IPS-15b (cell line): Measurements from ENCODE around the gene RNF215.

ENCODE experiments used
- H3K27me3 ChIP-seq: one replicate; pipeline ENCODE4 v1.6.1; 2013; ENCODE audit warnings: low read length; ENCODE audit not compliant: control insufficient read depth, insufficient read depth
- H3K36me3 ChIP-seq: one replicate; pipeline ENCODE4 v1.6.1; 2013; ENCODE audit warnings: low read length; ENCODE audit not compliant: control insufficient read depth, insufficient read depth
- H3K4me1 ChIP-seq: one replicate; pipeline ENCODE4 v1.6.1; 2013; ENCODE audit warnings: mild to moderate bottlenecking, low read length; ENCODE audit not compliant: control insufficient read depth, insufficient read depth
- H3K4me3 ChIP-seq: one replicate; pipeline ENCODE4 v1.5.1; 2013; ENCODE audit warnings: low read depth, low read length
- H3K9ac ChIP-seq: one replicate; pipeline ENCODE4 v1.6.1; 2013; ENCODE audit warnings: low read depth, mild to moderate bottlenecking, low read length
- H3K9me3 ChIP-seq: one replicate; pipeline ENCODE4 v1.6.1; 2013; ENCODE audit warnings: mild to moderate bottlenecking, low read length; ENCODE audit not compliant: control insufficient read depth, insufficient read depth

Gene RNF215

DNA sequence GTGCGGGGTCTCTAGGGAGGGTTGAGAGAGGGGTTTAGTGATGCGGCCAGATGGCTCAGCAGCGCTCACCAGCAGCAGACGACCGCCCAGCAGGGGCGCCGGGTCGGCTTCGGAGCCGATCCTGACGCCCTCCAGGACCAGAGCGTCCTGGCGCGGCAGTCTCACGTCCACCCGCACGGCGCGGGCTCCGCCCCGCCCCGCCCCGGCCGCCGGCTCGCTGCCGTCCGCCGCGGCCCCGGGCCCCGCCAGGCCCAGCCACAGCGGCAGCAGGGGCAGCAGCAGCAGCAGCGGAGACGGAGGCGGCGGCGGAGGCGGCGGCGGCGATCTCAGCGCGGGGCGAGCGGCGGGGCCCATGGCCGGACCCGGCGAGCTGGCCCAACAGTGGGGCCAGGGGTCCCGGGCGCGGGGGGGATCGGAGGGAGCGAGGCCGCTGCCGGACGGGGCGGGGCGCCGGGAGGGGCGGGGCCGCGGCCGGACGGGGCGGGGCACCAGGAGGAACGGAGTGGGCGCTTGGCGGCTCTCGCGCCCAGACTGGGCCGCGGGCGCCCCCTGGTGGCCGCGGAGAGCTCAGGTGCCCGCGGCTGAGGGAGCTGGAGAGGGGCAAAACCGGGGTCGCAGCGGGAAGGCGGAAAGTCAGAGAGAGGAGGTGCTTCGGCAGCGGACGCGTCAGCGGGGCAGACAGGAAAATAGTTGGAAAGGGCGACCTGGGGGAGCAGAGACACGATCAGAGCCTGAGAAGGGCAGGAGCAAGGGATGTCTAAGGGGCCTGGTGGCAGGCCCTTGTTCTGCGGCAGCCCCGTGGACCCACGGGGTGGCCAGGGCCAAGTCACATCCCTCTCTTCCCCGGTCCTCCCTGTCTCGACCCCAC lies at the start of gene RNF215:
TSS of gene RNF215 (minus strand) at position 452 of the 868 bp plus-strand sequence. CDS start at position 354, 98 bp downstream.
- peaks cover 13% of the 10 kb centered on the region for H3K36me3 ChIP-seq
- peak within 1 kb of the TSS; percentile 65 for H3K9ac ChIP-seq
- peak within 1 kb of the TSS; percentile 77 for H3K4me3 ChIP-seq
- peaks cover 5% of the 10 kb centered on the region for H3K4me1 ChIP-seq
- H3K9me3 ChIP-seq: no peaks in the 10 kb centered on the region
- no peaks in the 10 kb centered on the region for H3K27me3 ChIP-seq

DNA sequence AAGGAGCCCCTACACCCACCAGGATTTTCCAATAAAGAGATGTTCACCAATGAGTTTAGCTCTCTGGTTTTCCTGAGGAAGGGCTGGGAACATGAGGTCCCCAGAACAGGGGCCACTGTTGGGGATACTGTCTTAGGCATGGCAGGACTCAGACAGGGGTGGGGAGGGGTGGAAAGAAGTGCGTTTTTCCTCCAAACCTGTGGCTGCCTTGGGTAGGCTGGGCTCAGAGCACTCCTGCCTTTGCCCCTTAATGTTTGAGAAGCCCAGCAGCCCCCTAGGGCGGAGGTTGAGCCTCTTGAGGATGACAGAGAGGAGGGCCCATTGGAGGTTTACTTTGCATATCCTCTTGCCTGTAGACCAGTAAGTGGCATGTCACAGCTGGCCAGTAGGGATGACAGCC lies 49.0 kb upstream of the RNF215 start:
- Histone ChIP-seq H3K27me3 (no peaks in the 10 kb centered on the region), H3K4me3 (no peak overlapping the region), H3K9ac (no peak overlapping the region), H3K36me3 (no peaks in the 10 kb centered on the region), H3K4me1 (no peaks in the 10 kb centered on the region), H3K9me3 (no peaks in the 10 kb centered on the region)

DNA sequence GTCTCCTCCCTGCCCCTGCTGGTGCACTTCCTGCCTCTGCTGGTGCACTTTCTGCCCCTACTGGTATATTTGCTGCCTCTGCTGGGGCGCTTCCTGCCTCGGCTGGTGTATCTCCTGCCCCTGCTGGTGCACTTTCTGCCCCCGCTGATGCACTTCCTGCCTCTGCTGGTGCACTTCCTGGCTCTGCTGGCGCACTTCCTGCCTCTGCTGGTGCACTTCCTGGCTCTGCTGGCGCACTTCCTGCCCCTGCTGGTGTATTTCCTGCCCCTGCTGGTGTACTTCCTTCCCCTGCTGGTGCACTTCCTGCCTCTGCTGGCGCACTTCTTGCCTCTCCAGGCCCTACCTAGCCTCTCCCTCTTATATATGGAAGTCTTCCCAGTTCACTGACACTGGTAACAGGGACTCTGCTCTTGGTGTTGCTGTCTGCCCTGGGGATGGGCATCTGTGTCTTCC lies 48.5 kb upstream of the RNF215 start:
- Histone ChIP-seq H3K4me3 (no peak overlapping the region), H3K9me3 (no peaks in the 10 kb centered on the region), H3K9ac (no peak overlapping the region), H3K4me1 (no peaks in the 10 kb centered on the region), H3K27me3 (no peaks in the 10 kb centered on the region), H3K36me3 (no peaks in the 10 kb centered on the region)

DNA sequence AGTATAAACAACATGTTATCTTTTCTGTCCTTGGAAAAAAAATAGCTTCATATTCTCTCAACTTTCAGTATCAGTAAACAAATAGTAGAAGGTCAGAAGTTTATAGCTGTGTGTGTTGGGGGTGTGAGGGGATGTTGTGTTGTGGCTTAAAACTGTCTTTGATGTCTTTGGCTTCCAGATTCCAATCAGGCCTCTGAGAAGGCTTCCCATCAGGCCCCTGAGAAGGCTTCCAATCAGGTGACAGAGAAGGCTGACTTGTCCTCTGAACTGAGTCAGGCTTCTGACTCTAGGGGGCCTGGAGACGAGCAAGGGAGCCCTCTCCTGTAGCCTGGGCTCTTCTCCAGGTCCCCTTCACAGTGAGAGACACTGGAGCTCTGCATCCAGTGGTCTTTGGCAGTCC lies 47.6 kb upstream of the RNF215 start:
- Histone ChIP-seq H3K9me3 (no peaks in the 10 kb centered on the region), H3K9ac (no peak overlapping the region), H3K4me3 (no peak overlapping the region), H3K27me3 (no peaks in the 10 kb centered on the region), H3K4me1 (no peaks in the 10 kb centered on the region), H3K36me3 (no peaks in the 10 kb centered on the region)

DNA sequence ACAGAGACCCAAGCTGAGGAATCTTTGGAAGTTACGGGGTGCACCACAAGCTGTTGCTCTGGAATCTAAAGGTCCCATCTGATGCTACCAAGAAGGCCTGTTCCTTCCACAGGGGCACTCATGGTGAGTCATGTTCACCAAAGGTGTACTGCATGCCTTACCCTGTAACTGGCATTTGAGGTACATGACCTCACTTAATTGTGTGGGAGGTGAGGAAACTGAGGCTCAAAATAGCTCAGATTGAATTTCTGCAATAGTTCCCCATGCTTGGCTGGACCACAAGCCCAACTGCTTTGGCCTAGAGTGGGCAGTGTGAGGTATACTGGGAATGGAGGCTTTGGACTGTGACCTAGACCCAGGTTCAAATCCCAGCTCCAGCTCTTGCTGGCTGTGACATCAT lies 46.6 kb upstream of the RNF215 start:
- H3K36me3 ChIP-seq: no peaks in the 10 kb centered on the region
- H3K4me3 ChIP-seq: no peak overlapping the region
- H3K4me1 ChIP-seq: no peaks in the 10 kb centered on the region
- no peak overlapping the region for H3K9ac ChIP-seq
- H3K27me3 ChIP-seq: no peaks in the 10 kb centered on the region
- H3K9me3 ChIP-seq: no peaks in the 10 kb centered on the region

DNA sequence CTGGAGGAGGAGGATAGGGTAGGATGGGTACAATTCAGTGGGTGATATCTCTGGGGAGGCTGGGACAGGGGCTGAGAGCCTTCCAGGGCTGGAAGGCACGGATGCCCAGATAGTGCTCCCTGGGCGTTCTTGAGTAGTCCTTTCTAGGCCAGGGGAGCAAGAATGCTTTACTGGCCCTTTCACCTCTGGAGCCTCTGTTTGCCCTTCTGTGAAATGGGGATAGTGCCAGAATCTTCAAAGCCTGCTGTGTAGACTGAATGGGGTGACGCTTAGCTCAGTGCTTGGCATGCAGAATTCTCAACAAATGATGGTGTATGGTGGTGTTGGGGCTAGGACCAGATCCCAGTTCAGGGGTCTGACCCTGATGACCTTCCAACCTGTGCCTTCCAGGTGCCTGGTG lies 46.0 kb upstream of the RNF215 start:
- Histone ChIP-seq H3K9ac (no peak overlapping the region), H3K4me3 (no peak overlapping the region), H3K4me1 (no peaks in the 10 kb centered on the region), H3K27me3 (no peaks in the 10 kb centered on the region), H3K36me3 (peaks cover 3% of the 10 kb centered on the region), H3K9me3 (no peaks in the 10 kb centered on the region)

DNA sequence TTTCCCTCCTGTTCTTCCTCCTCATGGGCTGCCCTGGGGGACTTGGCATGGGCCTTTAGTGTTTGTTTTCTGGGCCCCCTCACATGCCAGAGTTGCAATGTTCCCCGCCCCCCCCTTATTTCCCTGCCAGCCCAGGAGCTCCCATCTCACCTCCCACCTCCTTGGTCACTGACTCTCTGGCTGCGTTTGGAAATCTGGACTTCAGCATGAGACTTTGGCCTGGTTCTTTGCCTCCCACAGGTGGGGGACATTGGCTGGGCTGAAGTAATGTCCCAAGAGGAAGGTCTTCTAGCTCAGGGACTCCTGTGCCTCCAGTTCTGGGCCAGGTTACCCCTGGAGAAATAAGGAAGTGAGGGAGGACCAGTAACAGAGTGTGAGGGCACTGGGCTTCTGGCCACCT lies 45.3 kb upstream of the RNF215 start:
- no peaks in the 10 kb centered on the region for H3K27me3 ChIP-seq
- peaks cover 6% of the 10 kb centered on the region for H3K36me3 ChIP-seq
- no peaks in the 10 kb centered on the region for H3K9me3 ChIP-seq
- H3K9ac ChIP-seq: no peak overlapping the region
- H3K4me1 ChIP-seq: no peaks in the 10 kb centered on the region
- no peak overlapping the region for H3K4me3 ChIP-seq

DNA sequence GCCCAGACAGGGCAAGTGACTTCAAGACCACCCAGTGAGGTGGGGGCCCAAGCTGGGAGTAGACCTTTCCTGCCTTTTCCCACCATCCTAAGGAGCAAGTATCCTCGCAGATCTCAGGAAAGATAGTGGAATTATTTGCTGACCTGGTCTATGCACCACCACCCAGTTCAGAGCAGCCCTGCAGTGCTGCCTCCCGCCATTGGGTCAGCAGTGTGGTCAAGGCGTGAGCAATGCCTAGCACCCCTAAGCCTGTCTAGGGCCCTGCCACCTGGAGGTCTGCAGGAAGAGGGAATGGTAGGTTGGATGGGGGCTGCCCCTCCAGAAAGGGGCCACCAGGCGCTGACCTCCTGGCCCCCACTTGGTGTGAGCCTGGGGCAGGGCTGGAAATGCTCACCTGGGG lies 44.9 kb upstream of the RNF215 start:
- Histone ChIP-seq H3K9ac (no peak overlapping the region), H3K27me3 (no peaks in the 10 kb centered on the region)

DNA sequence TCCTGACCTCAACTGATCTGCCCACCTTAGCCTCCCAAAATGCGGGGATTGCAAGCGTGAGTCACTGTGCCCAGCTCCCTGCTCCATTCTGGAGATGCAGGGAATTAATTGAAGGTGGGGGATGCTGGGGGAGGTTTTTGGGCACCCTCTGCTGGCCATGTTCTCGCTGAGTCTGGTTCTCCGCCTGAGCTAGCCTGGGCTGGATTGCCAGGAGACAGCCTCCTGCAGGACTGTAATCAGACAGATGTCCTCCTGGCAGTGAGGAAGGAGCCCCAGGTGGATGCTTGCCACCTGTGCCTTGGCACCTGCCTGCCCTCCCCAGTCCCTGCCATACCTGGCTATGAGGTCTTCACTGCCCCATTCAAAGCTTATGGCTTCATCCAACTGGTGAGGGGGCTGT lies 43.7 kb upstream of the RNF215 start:
- Histone ChIP-seq H3K4me3 (no peak overlapping the region), H3K9ac (no peak overlapping the region), H3K4me1 (peaks cover 3% of the 10 kb centered on the region), H3K27me3 (no peaks in the 10 kb centered on the region), H3K9me3 (no peaks in the 10 kb centered on the region), H3K36me3 (peaks cover 11% of the 10 kb centered on the region)

More for the DNA sequence above, 44.9 kb upstream of the RNF215 start:
- Histone ChIP-seq H3K36me3 (peaks cover 8% of the 10 kb centered on the region), H3K4me3 (no peak overlapping the region), H3K9me3 (no peaks in the 10 kb centered on the region), H3K4me1 (no peaks in the 10 kb centered on the region)

DNA sequence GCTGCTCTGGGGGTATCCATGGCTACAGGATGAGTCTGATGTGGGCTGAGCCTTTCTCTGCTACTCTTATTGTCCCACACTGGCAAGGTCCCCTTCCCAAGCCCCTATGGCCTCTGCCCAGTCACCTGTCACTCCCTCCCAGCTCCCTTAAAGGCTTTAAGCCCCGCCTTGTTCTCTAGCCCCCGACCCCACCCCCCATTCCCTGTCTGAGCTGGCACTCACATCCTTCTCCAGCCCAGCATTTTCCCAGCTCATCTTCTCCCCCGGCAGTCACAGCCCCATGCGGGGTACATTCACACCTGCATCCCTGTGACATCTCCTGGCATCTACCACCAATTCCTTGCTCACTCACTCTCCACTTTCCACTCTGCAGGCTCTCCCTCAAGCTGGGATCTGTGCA lies 42.7 kb upstream of the RNF215 start:
- Histone ChIP-seq H3K4me1 (peaks cover 4% of the 10 kb centered on the region), H3K9ac (no peak overlapping the region), H3K4me3 (no peak overlapping the region), H3K9me3 (no peaks in the 10 kb centered on the region), H3K36me3 (peaks cover 11% of the 10 kb centered on the region), H3K27me3 (no peaks in the 10 kb centered on the region)

DNA sequence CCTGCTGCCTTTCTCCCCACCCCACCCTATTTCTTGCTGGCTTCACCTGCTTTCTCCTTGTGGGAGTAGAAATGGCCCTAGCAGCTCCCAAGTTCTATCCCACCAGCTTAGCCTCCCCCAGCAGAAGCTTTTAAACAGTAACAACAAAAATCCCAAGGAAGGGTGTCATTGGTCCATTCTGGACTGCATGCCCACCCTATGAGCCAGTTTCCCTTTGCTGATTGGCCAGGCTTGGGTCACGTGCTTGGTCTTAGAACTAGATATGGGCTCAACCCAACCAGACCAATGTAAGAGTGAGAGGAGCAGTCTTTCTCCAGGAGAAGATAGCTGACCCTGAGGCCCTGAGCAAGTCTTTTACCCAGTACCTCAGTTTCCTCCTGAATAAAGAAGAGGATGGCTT lies 40.7 kb upstream of the RNF215 start:
- Histone ChIP-seq H3K4me1 (peaks cover 9% of the 10 kb centered on the region), H3K9ac (no peak overlapping the region), H3K4me3 (no peak overlapping the region), H3K9me3 (no peaks in the 10 kb centered on the region), H3K27me3 (no peaks in the 10 kb centered on the region), H3K36me3 (peaks cover 11% of the 10 kb centered on the region)
